ENCODE measurements around the gene HDAC11. TPM values are rescaled to one million over a fixed set of nuclear protein-coding genes. Genes with fewer than 3 reads are reported as not detected.

The HDAC11 gene
- total and polyA plus RNA-seq, 4 donors, result 12.3 to 17.3 (median 15.0) TPM

DNA sequence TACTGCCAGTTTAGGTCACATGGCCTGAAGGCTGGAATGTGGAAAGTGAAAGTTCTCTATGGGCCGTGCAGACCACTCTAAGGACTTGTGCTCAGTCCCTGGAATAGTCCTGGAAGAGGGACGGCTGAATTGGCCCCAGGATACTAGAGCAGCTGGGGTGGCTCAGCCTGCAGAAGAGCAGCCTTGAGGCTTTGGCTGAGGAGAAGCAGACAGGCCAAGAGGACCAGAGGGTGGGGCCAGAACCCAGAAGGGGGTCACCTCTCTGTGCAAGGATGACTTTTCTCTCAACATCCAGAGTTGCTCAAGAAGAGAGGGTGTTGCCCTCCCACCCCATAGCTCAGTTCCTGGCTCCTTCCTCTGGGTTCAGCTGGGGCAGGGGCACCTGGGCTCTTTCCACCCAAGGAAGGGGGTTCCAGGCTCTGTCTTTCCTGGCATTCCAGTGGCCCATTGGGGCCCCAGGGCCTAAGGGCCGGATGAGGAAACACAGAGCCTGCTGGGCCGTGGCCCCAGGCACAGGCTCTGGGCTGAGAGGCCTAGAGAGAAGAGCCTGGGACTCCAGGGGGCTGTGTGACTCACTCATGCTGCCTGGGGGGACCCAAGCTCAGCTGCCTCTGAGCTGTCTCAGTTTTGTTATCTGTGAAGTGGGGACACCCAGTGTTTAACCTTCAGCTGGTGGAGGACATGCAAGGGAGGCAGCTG lies 60.3 kb downstream of the HDAC11 start:
- peak; percentile 60 to 77 (median 72) for DNase-seq
- no peak for ATAC-seq (ENCODE audit: insufficient read depth, low FRiP score)
- Histone ChIP-seq H3K27me3 (ENCODE audit: control insufficient read depth in 3 of 3, insufficient read depth in 3 of 3, low read length in 2 of 3) (no peaks in the 10 kb centered on the region), H3K27ac (ENCODE audit: low read depth in 1 of 2, low read length in 1 of 2) (no peak overlapping the region), H3K36me3 (ENCODE audit: control insufficient read depth in 4 of 4, insufficient read depth in 4 of 4, low read length in 4 of 4) (no peaks in the 10 kb centered on the region), H3K9me3 (ENCODE audit: control insufficient read depth in 4 of 4, insufficient read depth in 3 of 4, low read length in 3 of 4) (no peaks in the 10 kb centered on the region), H3K4me1 (ENCODE audit: control insufficient read depth in 5 of 5, insufficient read depth in 5 of 5, low read length in 5 of 5) (peaks cover 0 to 26% (median 3%) of the 10 kb centered on the region in 5 donors), H3K9ac (ENCODE audit: insufficient read depth in 1 of 2, low read length in 2 of 2) (no peak overlapping the region), H3K4me3 (no peak overlapping the region)
- TF ChIP-seq, protein P1, sequence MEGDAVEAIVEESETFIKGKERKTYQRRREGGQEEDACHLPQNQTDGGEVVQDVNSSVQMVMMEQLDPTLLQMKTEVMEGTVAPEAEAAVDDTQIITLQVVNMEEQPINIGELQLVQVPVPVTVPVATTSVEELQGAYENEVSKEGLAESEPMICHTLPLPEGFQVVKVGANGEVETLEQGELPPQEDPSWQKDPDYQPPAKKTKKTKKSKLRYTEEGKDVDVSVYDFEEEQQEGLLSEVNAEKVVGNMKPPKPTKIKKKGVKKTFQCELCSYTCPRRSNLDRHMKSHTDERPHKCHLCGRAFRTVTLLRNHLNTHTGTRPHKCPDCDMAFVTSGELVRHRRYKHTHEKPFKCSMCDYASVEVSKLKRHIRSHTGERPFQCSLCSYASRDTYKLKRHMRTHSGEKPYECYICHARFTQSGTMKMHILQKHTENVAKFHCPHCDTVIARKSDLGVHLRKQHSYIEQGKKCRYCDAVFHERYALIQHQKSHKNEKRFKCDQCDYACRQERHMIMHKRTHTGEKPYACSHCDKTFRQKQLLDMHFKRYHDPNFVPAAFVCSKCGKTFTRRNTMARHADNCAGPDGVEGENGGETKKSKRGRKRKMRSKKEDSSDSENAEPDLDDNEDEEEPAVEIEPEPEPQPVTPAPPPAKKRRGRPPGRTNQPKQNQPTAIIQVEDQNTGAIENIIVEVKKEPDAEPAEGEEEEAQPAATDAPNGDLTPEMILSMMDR (IDR thresholded peaks at IDR 0.05; ENCODE audit: control extremely low read depth, extremely low read depth), result no peak
- WGBS, 2 donors, result 66 to 78% methylated on average over 4 of the region's 4 CpGs

DNA sequence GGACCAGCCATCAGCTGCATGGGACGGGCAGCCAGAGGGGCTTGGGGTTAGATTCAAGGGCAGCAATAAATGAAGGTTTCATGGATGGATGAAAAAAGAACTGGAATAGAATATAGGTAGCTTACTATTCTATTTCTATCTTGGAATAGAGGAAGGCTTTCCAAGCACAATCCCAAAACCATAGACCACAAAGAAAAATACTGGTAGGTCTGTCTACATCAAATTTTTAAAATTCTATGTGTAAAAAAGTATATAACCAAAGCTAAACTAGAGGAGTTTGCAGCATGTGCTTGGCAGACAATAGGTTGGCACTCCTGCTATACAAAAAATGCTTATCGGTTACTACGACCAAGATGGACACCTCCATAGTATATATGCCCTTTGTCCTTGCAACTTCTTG lies 61.6 kb downstream of the HDAC11 start:
- H3K27me3 ChIP-seq (ENCODE audit: control insufficient read depth in 3 of 3, insufficient read depth in 3 of 3, low read length in 2 of 3), result no peaks in the 10 kb centered on the region

DNA sequence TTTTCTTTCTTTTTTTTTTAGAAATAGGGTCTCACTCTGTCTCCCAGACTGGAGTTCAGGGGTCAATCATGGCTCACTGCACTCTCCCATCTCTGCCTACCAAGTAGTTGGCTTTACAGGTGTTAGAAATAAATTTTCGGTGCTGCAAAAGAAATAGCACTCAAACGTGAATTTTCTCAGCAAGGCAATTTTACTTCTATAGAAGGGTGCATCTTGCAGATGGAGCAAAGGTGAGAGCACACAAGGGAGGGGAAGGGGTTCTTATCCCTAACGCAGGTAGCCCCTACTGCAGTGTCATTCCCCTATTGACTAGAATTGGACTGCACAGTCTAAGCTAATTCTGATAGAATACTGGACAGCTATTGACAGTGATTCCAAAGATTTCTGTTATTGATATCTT lies 62.0 kb downstream of the HDAC11 start:
- no peak overlapping the region for H3K27ac ChIP-seq (ENCODE audit: low read depth in 1 of 2, low read length in 1 of 2)
- H3K9me3 ChIP-seq (ENCODE audit: control insufficient read depth in 4 of 4, insufficient read depth in 3 of 4, low read length in 3 of 4), result no peaks in the 10 kb centered on the region
- 87 to 90% methylated on average over 3 of the region's 3 CpGs for WGBS, 2 donors
- no peak for DNase-seq
- TF ChIP-seq, protein P1 (IDR thresholded peaks at IDR 0.05; ENCODE audit: control extremely low read depth, extremely low read depth), result no peak
- H3K9ac ChIP-seq (ENCODE audit: insufficient read depth in 1 of 2, low read length in 2 of 2), result no peak overlapping the region
- no peak for ATAC-seq (ENCODE audit: insufficient read depth, low FRiP score)
- no peaks in the 10 kb centered on the region for H3K27me3 ChIP-seq (ENCODE audit: control insufficient read depth in 3 of 3, insufficient read depth in 3 of 3, low read length in 2 of 3)
- no peak overlapping the region for H3K4me3 ChIP-seq
- H3K4me1 ChIP-seq (ENCODE audit: control insufficient read depth in 5 of 5, insufficient read depth in 5 of 5, low read length in 5 of 5), result peaks cover 0 to 31% (median 0%) of the 10 kb centered on the region in 5 donors
- H3K36me3 ChIP-seq (ENCODE audit: control insufficient read depth in 4 of 4, insufficient read depth in 4 of 4, low read length in 4 of 4), result no peaks in the 10 kb centered on the region

More for the DNA sequence above, 61.6 kb downstream of the HDAC11 start:
- DNase-seq, result no peak
- no peak for ATAC-seq (ENCODE audit: insufficient read depth, low FRiP score)
- Histone ChIP-seq H3K4me3 (no peak overlapping the region), H3K9me3 (ENCODE audit: control insufficient read depth in 4 of 4, insufficient read depth in 3 of 4, low read length in 3 of 4) (no peaks in the 10 kb centered on the region), H3K4me1 (ENCODE audit: control insufficient read depth in 5 of 5, insufficient read depth in 5 of 5, low read length in 5 of 5) (peaks cover 0 to 31% (median 3%) of the 10 kb centered on the region in 5 donors), H3K36me3 (ENCODE audit: control insufficient read depth in 4 of 4, insufficient read depth in 4 of 4, low read length in 4 of 4) (no peaks in the 10 kb centered on the region), H3K9ac (ENCODE audit: insufficient read depth in 1 of 2, low read length in 2 of 2) (no peak overlapping the region), H3K27ac (ENCODE audit: low read depth in 1 of 2, low read length in 1 of 2) (no peak overlapping the region)
- TF ChIP-seq, protein P1 (IDR thresholded peaks at IDR 0.05; ENCODE audit: control extremely low read depth, extremely low read depth), result no peak
- WGBS, 2 donors, result 53 to 69% methylated on average over 3 of the region's 3 CpGs

Measured in lung (tissue), 12 donors.